Type B pancreatic cell (in vitro differentiated cells): ENCODE measurements around the gene PIGW. TPM values are rescaled to one million over a fixed set of nuclear protein-coding genes. Genes with fewer than 3 reads are reported as not detected.
A peak's percentile ranks its signal among the peaks of the same experiment; 100 is the strongest.

Source experiments
- DNase-seq: peaks from one replicate; pipeline ENCODE4 v3.0.0; 2021; ENCODE audit warnings: mixed read lengths; ENCODE audit not compliant: unreplicated experiment; ENCODE audit errors: extremely low spot score
- H3K27ac Mint-ChIP-seq: 2 replicates; pipeline ENCODE4 v1.8.0; 2021; ENCODE audit warnings: mild to moderate bottlenecking, mixed read lengths
- H3K27me3 Mint-ChIP-seq: 2 replicates; pipeline ENCODE4 v1.8.0; 2021; ENCODE audit warnings: mixed read lengths
- H3K36me3 Mint-ChIP-seq: 2 replicates; pipeline ENCODE4 v1.8.0; 2021; ENCODE audit warnings: mixed read lengths
- H3K4me1 Mint-ChIP-seq: one replicate; pipeline ENCODE4 v1.8.0; 2021; ENCODE audit warnings: mixed read lengths; ENCODE audit not compliant: unreplicated experiment
- H3K4me3 Mint-ChIP-seq: 2 replicates; pipeline ENCODE4 v1.8.0; 2021; ENCODE audit warnings: mild to moderate bottlenecking, mixed read lengths
- H3K9me3 Mint-ChIP-seq: 2 replicates; pipeline ENCODE4 v1.8.0; 2021; ENCODE audit warnings: mixed read lengths
- total RNA-seq: library from RNA; stranded (reverse); gene quantifications from 2 replicates; pipeline ENCODE4 v1.2.1, GENCODE V29; 2021; ENCODE audit warnings: low replicate concordance
- TF ChIP-seq, protein P1 (sequence below): fragments of 200-600 bp; sonication (generic); conservative IDR thresholded peaks from 2 replicates; pipeline ENCODE4 v1.5.0; 2021; ENCODE audit warnings: antibody characterized with exemption, mild to moderate bottlenecking

PIGW gene
- total RNA-seq, 1 donor from 2014 or later = 13.5 TPM

GRCh38 chr17:36515837-36516236, 18.9 kb upstream of the PIGW start:
- Mint-ChIP-seq H3K9me3 (no peaks in the 10 kb centered on the region), H3K4me3 (no peak overlapping the region), H3K36me3 (peaks cover 8% of the 10 kb centered on the region), H3K4me1 (no peaks in the 10 kb centered on the region), H3K27ac (no peak overlapping the region), H3K27me3 (no peaks in the 10 kb centered on the region)
- TF ChIP-seq, protein P1, sequence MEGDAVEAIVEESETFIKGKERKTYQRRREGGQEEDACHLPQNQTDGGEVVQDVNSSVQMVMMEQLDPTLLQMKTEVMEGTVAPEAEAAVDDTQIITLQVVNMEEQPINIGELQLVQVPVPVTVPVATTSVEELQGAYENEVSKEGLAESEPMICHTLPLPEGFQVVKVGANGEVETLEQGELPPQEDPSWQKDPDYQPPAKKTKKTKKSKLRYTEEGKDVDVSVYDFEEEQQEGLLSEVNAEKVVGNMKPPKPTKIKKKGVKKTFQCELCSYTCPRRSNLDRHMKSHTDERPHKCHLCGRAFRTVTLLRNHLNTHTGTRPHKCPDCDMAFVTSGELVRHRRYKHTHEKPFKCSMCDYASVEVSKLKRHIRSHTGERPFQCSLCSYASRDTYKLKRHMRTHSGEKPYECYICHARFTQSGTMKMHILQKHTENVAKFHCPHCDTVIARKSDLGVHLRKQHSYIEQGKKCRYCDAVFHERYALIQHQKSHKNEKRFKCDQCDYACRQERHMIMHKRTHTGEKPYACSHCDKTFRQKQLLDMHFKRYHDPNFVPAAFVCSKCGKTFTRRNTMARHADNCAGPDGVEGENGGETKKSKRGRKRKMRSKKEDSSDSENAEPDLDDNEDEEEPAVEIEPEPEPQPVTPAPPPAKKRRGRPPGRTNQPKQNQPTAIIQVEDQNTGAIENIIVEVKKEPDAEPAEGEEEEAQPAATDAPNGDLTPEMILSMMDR = no peak
- no peak for DNase-seq

- Mint-ChIP-seq H3K36me3 (peaks cover 26% of the 10 kb centered on the region), H3K9me3 (no peaks in the 10 kb centered on the region)
Measured at GRCh38 chr17:36523113-36523512, 11.7 kb upstream of the PIGW start.

GRCh38 chr17:36524428-36524876, 10.3 kb upstream of the PIGW start:
- peak; percentile 29 for DNase-seq
- Mint-ChIP-seq H3K4me1 (no peaks in the 10 kb centered on the region), H3K36me3 (peaks cover 26% of the 10 kb centered on the region), H3K27me3 (no peaks in the 10 kb centered on the region), H3K27ac (no peak overlapping the region), H3K9me3 (no peaks in the 10 kb centered on the region), H3K4me3 (no peak overlapping the region)
- TF ChIP-seq, protein P1 = no peak

More at GRCh38 chr17:36523113-36523512, 11.7 kb upstream of the PIGW start:
- Mint-ChIP-seq H3K27ac (no peak overlapping the region), H3K27me3 (no peaks in the 10 kb centered on the region), H3K4me1 (no peaks in the 10 kb centered on the region), H3K4me3 (no peak overlapping the region)
- TF ChIP-seq, protein P1 = no peak
- no peak for DNase-seq

DNA sequence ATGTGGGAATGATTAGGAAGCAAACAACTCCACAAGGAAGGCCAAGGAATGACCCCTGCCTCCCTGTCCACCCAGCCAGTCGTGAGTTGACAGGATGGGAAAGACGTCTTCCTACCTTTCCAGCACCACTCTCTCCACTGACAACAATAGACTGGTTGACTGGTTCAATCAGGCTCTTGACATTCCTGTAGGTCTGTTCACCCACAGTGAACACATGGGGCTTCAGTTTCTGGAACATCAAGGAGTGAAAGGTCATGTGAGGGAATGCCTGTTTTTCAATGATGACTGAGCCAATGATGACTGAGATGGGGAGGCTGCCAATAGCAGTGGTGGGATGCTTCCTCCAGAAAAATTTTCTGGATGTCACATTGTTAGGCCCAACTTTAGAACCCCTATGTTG, 9.7 kb upstream of the PIGW start:
- no peak overlapping the region for H3K4me3 Mint-ChIP-seq
- H3K36me3 Mint-ChIP-seq = peaks cover 26% of the 10 kb centered on the region
- no peaks in the 10 kb centered on the region for H3K4me1 Mint-ChIP-seq
- H3K27ac Mint-ChIP-seq = no peak overlapping the region
- DNase-seq = peak; percentile 43
- H3K27me3 Mint-ChIP-seq = no peaks in the 10 kb centered on the region
- TF ChIP-seq, protein P1 = no peak
- no peaks in the 10 kb centered on the region for H3K9me3 Mint-ChIP-seq

DNA sequence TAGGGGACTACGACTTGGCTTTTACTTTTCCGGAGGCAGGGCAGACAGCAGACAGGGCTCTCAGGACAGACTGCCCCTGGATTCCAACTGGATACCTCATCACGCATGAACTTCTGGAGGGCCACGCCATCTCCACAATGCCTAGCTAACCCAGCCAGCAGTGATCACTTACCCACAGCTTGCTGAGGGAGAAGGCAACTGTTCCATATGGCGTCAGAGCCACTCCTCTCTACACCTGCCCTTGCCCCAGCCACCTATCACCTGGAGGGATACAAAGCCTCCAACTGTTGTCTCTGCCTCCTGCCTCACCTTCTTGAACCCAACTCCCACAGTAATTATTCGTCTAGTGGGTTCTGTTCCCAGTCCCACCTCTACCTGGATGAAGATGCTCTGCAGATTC, 8.9 kb upstream of the PIGW start:
- H3K4me3 Mint-ChIP-seq = no peak overlapping the region
- DNase-seq = peak; percentile 27
- H3K36me3 Mint-ChIP-seq = peaks cover 23% of the 10 kb centered on the region

More for the DNA sequence above, 8.9 kb upstream of the PIGW start:
- Mint-ChIP-seq H3K9me3 (no peaks in the 10 kb centered on the region), H3K27ac (no peak overlapping the region), H3K4me1 (no peaks in the 10 kb centered on the region), H3K27me3 (no peaks in the 10 kb centered on the region)
- TF ChIP-seq, protein P1 = no peak
